OCI-LY7 (cell line): ENCODE data around the gene KATNAL1. TPM values are rescaled to one million over a fixed set of nuclear protein-coding genes. Genes with fewer than 3 reads are reported as not detected.

ENCODE experiments used
- BruUV-seq: library from RNA; stranded (reverse); fragments of 400-500 nt; replicated peaks from 2 replicates; lab custom pipeline; 2021; lab: Mats Ljungman, UMichigan
- CTCF ChIA-PET: fragments of 300-600 bp; sonication (Branson Sonifier 250); formaldehyde crosslinking; loops from one replicate; lab custom pipeline; 2022; ENCODE audit warnings: antibody characterized with exemption; ENCODE audit not compliant: unreplicated experiment; lab: Charles Lee
- POLR2A ChIA-PET: fragments of 300-600 bp; sonication (Branson Sonifier 250); formaldehyde crosslinking; loops from one replicate; lab custom pipeline; 2022; ENCODE audit warnings: antibody characterized with exemption; lab: Charles Lee
- DNase-seq: peaks from one replicate; pipeline ENCODE4 v3.0.0-alpha.2; 2015; ENCODE audit warnings: low spot score
- H2AFZ ChIP-seq: fragments of 200-600 bp; sonication (generic), shearing (Covaris generic); 2 replicates; pipeline ENCODE4 v1.6.1; 2014; ENCODE audit warnings: mild to moderate bottlenecking, antibody characterized with exemption, low read length, moderate library complexity
- H3K27ac ChIP-seq: fragments of 200-600 bp; sonication (generic); 2 replicates; pipeline ENCODE4 v1.5.1; 2014; ENCODE audit warnings: mixed run types, low read depth, mild to moderate bottlenecking, moderate library complexity, low read length, inconsistent platforms; ENCODE audit not compliant: poor library complexity, severe bottlenecking
- H3K36me3 ChIP-seq: fragments of 200-600 bp; sonication (generic); 2 replicates; pipeline ENCODE4 v1.6.1; 2014; ENCODE audit warnings: mild to moderate bottlenecking, antibody characterized with exemption, low read length, moderate library complexity, mixed read lengths; ENCODE audit not compliant: insufficient read depth
- H3K4me1 ChIP-seq: fragments of 200-600 bp; sonication (generic); 2 replicates; pipeline ENCODE4 v1.5.1; 2014; ENCODE audit warnings: mild to moderate bottlenecking, low read length; ENCODE audit not compliant: insufficient read depth, poor library complexity, severe bottlenecking
- H3K4me2 ChIP-seq: fragments of 200-600 bp; sonication (generic); 2 replicates; pipeline ENCODE4 v1.6.1; 2014; ENCODE audit warnings: mild to moderate bottlenecking, low read length
- H3K4me3 ChIP-seq: fragments of 200-600 bp; sonication (generic); 2 replicates; pipeline ENCODE4 v1.5.1; 2014; ENCODE audit warnings: mild to moderate bottlenecking, low read depth, low read length; ENCODE audit not compliant: poor library complexity, severe bottlenecking
- H3K79me2 ChIP-seq: fragments of 200-600 bp; sonication (generic); 2 replicates; pipeline ENCODE4 v1.6.1; 2016; ENCODE audit warnings: low read depth, mild to moderate bottlenecking, low read length, moderate library complexity, mixed read lengths; ENCODE audit not compliant: insufficient read depth
- H3K9me2 ChIP-seq: fragments of 200-600 bp; sonication (generic); 2 replicates; pipeline ENCODE4 v1.6.1; 2016; ENCODE audit warnings: mild to moderate bottlenecking, low read length, mixed read lengths; ENCODE audit not compliant: insufficient read depth
- H3K9me3 ChIP-seq: fragments of 200-600 bp; sonication (generic); 2 replicates; pipeline ENCODE4 v1.6.1; 2014; ENCODE audit warnings: mild to moderate bottlenecking, mixed run types, low read length, mixed read lengths
- H4K20me1 ChIP-seq: fragments of 200-600 bp; sonication (generic); 2 replicates; pipeline ENCODE4 v1.6.1; 2014; ENCODE audit warnings: mild to moderate bottlenecking, antibody characterized with exemption, low read length, moderate library complexity, mixed read lengths; ENCODE audit not compliant: insufficient read depth
- CTCF ChIP-seq: fragments of 200-600 bp; sonication (generic); conservative IDR thresholded peaks from 2 replicates; pipeline ENCODE4 v1.5.1; 2014; ENCODE audit warnings: mild to moderate bottlenecking, antibody characterized with exemption, low read length, moderate library complexity, mixed read lengths
- EZH2phosphoT487 ChIP-seq: fragments of 200-600 bp; sonication (generic); IDR thresholded peaks from 2 replicates; pipeline ENCODE4 v1.6.1; 2018; ENCODE audit warnings: low read depth, borderline replicate concordance, mild to moderate bottlenecking, mixed run types, antibody characterized with exemption, low read length, moderate library complexity, mixed read lengths
- intact Hi-C: fragments of 100-400 bp; cut with micrococcal nuclease; formaldehyde crosslinking; loops from one replicate; pipeline ENCODE4 v1.10.0; 2022; ENCODE audit not compliant: unreplicated experiment
- total RNA-seq, 2 experiments: library from RNA; depleted of rRNA in 1 of 2; stranded (reverse); fragments of >200 nt in 1 of 2; shearing (Covaris generic) in 1 of 2; gene quantifications; 2 replicates each; pipeline ENCODE4 v1.2.3, GENCODE V29; 2014 to 2022

KATNAL1 gene
- total RNA-seq, 2 experiments from 2014 or later = 13.9 to 34.5 TPM

- H3K4me1 ChIP-seq = no peaks in the 10 kb centered on the region
- no peak overlapping the region for H2AFZ ChIP-seq
- H3K27ac ChIP-seq = no peak overlapping the region
- CTCF ChIA-PET = no interaction called here
- no peak overlapping the region for H3K4me2 ChIP-seq
- H3K36me3 ChIP-seq = no peaks in the 10 kb centered on the region
- no peaks in the 10 kb centered on the region for H3K79me2 ChIP-seq
- H3K9me3 ChIP-seq = no peaks in the 10 kb centered on the region
- no TSS peak for BruUV-seq
- no peak for TF ChIP-seq CTCF
- TF ChIP-seq EZH2phosphoT487 = no peak
- intact Hi-C loops = no loop called here
- DNase-seq = no peak
- no peaks in the 10 kb centered on the region; the same call in 1 of the 2 replicates for H4K20me1 ChIP-seq
- POLR2A ChIA-PET = interaction anchor here (0.5 to 1.3 kb wide), 2 partner anchors 13 to 774 kb away, joined by 3 to 6 read pairs; no protein-coding TSS in a partner anchor
- no peak overlapping the region for H3K4me3 ChIP-seq
- no peaks in the 10 kb centered on the region for H3K9me2 ChIP-seq
Measured at GRCh38 chr13:30191491-30192100, 115.8 kb downstream of the KATNAL1 start.

- TF ChIP-seq CTCF = no peak
- TF ChIP-seq EZH2phosphoT487 = no peak
- H3K4me3 ChIP-seq = no peak overlapping the region
- CTCF ChIA-PET = no interaction called here
- POLR2A ChIA-PET = interaction anchor here (0.6 kb wide), 1 partner anchor 52 kb away, joined by 3 read pairs; no protein-coding TSS in a partner anchor
- 0 out of 2 replicates have a peak, but pooled peaks cover 4% of the 10 kb centered on the region for H3K9me3 ChIP-seq
- H3K9me2 ChIP-seq = no peaks in the 10 kb centered on the region
- H3K4me2 ChIP-seq = no peak overlapping the region
- H3K79me2 ChIP-seq = no peaks in the 10 kb centered on the region
- no peak overlapping the region for H2AFZ ChIP-seq
- no TSS peak for BruUV-seq
- no peak overlapping the region for H3K27ac ChIP-seq
- intact Hi-C loops = no loop called here
- H3K36me3 ChIP-seq = no peaks in the 10 kb centered on the region
- no peak for DNase-seq
- H3K4me1 ChIP-seq = no peaks in the 10 kb centered on the region
- H4K20me1 ChIP-seq = no peaks in the 10 kb centered on the region
Measured at GRCh38 chr13:30186634-30187415, 120.5 kb downstream of the KATNAL1 start.
